KMS-11 (cell line): ENCODE measurements around the gene NAV3.

Experiments used
- H2AFZ ChIP-seq: fragments of 200-600 bp; sonication (generic); 2 replicates; pipeline ENCODE4 v1.6.1; 2016; ENCODE audit warnings: antibody characterized with exemption, mixed run types, low read depth
- H3K27ac ChIP-seq: fragments of 200-600 bp; sonication (generic); 2 replicates; pipeline ENCODE4 v1.6.1; 2016; ENCODE audit warnings: mild to moderate bottlenecking, mixed run types
- H3K27me3 ChIP-seq: fragments of 200-600 bp; sonication (generic); 2 replicates; pipeline ENCODE4 v1.6.1; 2017; ENCODE audit warnings: mild to moderate bottlenecking, low read depth, mixed run types, moderate library complexity; ENCODE audit not compliant: insufficient read depth
- H3K36me3 ChIP-seq: fragments of 200-600 bp; sonication (generic); 2 replicates; pipeline ENCODE4 v1.6.1; 2017; ENCODE audit warnings: mild to moderate bottlenecking, mixed run types; ENCODE audit not compliant: insufficient read depth
- H3K4me1 ChIP-seq: fragments of 200-600 bp; sonication (generic); 2 replicates; pipeline ENCODE4 v1.6.1; 2016; ENCODE audit warnings: mild to moderate bottlenecking, low read depth, mixed run types; ENCODE audit not compliant: poor library complexity, severe bottlenecking
- H3K4me2 ChIP-seq: fragments of 200-600 bp; sonication (generic); 2 replicates; pipeline ENCODE4 v1.7.0; 2016; ENCODE audit warnings: mild to moderate bottlenecking, mixed run types
- H3K4me3 ChIP-seq: fragments of 200-600 bp; sonication (generic); IDR thresholded peaks from 2 replicates; pipeline ENCODE4 v1.6.1; 2017; ENCODE audit warnings: low read depth, low read length, mixed read lengths; ENCODE audit not compliant: insufficient read depth
- H3K79me2 ChIP-seq: fragments of 200-600 bp; sonication (generic); 2 replicates; pipeline ENCODE4 v1.6.1; 2016; ENCODE audit warnings: low read depth, mixed run types; ENCODE audit not compliant: insufficient read depth
- H3K9ac ChIP-seq: fragments of 200-600 bp; sonication (generic); 2 replicates; pipeline ENCODE4 v1.6.1; 2016; ENCODE audit warnings: mild to moderate bottlenecking, mixed run types
- H4K20me1 ChIP-seq: fragments of 200-600 bp; sonication (generic); 2 replicates; pipeline ENCODE4 v1.6.1; 2016; ENCODE audit warnings: mild to moderate bottlenecking, mixed run types; ENCODE audit not compliant: insufficient read depth
- TF ChIP-seq, protein P1 (sequence below): fragments of 200-600 bp; sonication (generic); conservative IDR thresholded peaks from 2 replicates; pipeline ENCODE4 v1.6.1; 2017; ENCODE audit warnings: low read depth, mild to moderate bottlenecking, antibody characterized with exemption, low read length, moderate library complexity, mixed read lengths

The NAV3 gene

GRCh38 chr12:77980782-77981181 lies 150.1 kb downstream of the NAV3 start:
- Histone ChIP-seq H3K79me2 (no peaks in the 10 kb centered on the region), H3K4me3 (no peak overlapping the region), H3K27ac (no peak overlapping the region), H3K36me3 (no peaks in the 10 kb centered on the region), H3K9ac (no peak overlapping the region), H2AFZ (no peak overlapping the region), H3K4me1 (no peaks in the 10 kb centered on the region), H4K20me1 (no peaks in the 10 kb centered on the region), H3K27me3 (no peaks in the 10 kb centered on the region), H3K4me2 (no peak overlapping the region)
- TF ChIP-seq, protein P1, sequence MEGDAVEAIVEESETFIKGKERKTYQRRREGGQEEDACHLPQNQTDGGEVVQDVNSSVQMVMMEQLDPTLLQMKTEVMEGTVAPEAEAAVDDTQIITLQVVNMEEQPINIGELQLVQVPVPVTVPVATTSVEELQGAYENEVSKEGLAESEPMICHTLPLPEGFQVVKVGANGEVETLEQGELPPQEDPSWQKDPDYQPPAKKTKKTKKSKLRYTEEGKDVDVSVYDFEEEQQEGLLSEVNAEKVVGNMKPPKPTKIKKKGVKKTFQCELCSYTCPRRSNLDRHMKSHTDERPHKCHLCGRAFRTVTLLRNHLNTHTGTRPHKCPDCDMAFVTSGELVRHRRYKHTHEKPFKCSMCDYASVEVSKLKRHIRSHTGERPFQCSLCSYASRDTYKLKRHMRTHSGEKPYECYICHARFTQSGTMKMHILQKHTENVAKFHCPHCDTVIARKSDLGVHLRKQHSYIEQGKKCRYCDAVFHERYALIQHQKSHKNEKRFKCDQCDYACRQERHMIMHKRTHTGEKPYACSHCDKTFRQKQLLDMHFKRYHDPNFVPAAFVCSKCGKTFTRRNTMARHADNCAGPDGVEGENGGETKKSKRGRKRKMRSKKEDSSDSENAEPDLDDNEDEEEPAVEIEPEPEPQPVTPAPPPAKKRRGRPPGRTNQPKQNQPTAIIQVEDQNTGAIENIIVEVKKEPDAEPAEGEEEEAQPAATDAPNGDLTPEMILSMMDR = no peak

GRCh38 chr12:77983859-77984258 lies 153.2 kb downstream of the NAV3 start:
- Histone ChIP-seq H3K79me2 (no peaks in the 10 kb centered on the region), H3K4me3 (no peak overlapping the region), H3K27me3 (no peaks in the 10 kb centered on the region), H3K4me2 (no peak overlapping the region), H3K36me3 (no peaks in the 10 kb centered on the region), H2AFZ (no peak overlapping the region), H3K27ac (no peak overlapping the region), H3K9ac (no peak overlapping the region), H4K20me1 (no peaks in the 10 kb centered on the region), H3K4me1 (no peaks in the 10 kb centered on the region)
- TF ChIP-seq, protein P1 = no peak

GRCh38 chr12:77992760-77993159 lies 162.1 kb downstream of the NAV3 start:
- Histone ChIP-seq H3K27ac (no peak overlapping the region), H3K79me2 (no peaks in the 10 kb centered on the region), H3K9ac (no peak overlapping the region), H3K4me1 (no peaks in the 10 kb centered on the region), H3K36me3 (no peaks in the 10 kb centered on the region), H2AFZ (no peak overlapping the region), H3K4me2 (no peak overlapping the region), H4K20me1 (no peaks in the 10 kb centered on the region), H3K27me3 (no peaks in the 10 kb centered on the region), H3K4me3 (no peak overlapping the region)
- TF ChIP-seq, protein P1 = no peak

DNA sequence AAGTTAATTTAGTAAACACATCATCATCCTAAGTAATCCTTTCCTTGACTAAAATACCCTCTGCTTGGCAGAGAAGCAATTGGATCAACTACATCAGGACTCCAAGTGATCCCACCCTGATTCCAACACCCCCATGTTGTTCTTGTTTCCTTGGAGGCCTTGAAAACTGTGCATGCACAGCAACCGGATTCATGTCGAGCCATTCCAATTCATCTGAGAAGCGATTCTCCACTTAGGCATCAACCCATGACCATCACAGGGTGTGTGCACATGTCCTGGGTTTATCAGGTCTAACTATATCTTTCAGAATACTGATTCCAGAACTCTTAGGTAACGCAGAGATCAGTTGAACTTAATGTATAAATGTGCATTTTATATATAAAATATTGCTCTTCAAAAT lies 163.0 kb downstream of the NAV3 start:
- Histone ChIP-seq H3K4me2 (no peak overlapping the region), H3K4me1 (no peaks in the 10 kb centered on the region), H4K20me1 (no peaks in the 10 kb centered on the region), H3K27me3 (no peaks in the 10 kb centered on the region), H2AFZ (no peak overlapping the region), H3K79me2 (no peaks in the 10 kb centered on the region), H3K4me3 (no peak overlapping the region), H3K36me3 (no peaks in the 10 kb centered on the region), H3K27ac (no peak overlapping the region), H3K9ac (no peak overlapping the region)
- TF ChIP-seq, protein P1 = no peak
